ENCODE data around the gene PPIP5K1. TPM values are rescaled to one million over a fixed set of nuclear protein-coding genes. Genes with fewer than 3 reads are reported as not detected.
A peak's percentile ranks its signal among the peaks of the same experiment; 100 is the strongest.

PPIP5K1 gene
- total RNA-seq, 1 donor from 2014 or later, result 26.9 TPM

DNA sequence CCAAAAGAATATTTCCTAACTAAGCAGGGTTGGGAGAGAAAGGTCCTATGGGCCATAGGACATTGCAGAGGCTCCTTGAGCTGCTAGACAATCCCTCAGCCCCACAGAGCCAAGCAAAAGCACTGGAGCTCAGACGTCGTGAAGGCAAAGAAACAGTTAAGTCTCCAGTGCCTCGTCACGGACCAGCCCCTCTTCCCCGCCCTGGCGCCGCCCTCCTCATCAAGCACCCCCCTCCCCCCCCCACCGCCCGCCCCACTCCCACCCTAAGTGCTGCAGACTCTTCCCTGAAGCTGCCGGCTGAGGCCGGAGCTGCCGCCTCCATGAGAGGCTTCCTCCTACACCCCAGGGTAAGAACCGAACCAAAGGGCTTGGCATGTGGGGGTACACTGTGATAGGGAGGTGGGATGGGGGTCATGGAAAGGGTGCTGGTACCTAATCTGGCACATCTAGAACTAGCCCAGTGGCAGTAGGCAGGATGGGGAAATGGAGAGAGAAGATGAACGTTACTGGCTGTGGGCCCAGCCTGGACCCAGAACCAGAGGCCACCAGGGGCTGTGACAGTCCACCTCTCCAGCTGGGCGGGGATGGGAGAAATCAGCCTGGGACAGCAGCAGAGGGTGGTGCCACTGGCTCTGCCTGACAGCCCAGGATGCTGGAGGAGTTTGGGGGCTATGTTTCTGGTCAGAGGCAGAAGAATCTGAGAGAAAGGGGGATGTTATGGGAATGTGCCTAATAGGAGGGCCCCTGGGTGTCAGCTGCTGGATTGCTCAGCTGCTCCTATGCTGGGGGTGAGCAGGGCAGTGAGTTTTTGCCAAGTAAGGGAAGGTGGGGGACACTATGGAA, 72.4 kb downstream of the PPIP5K1 start, which contains the start of gene MAP1A:
TSS of gene MAP1A (plus strand) at position 255 of the 843 bp plus-strand sequence. CDS start 3,866 bp downstream, outside the sequence.
- peaks cover 17% of the 10 kb centered on the region for H3K4me1 Mint-ChIP-seq (ENCODE audit: unreplicated experiment)
- DNase-seq (ENCODE audit: low spot score), result peak; percentile 33

DNA sequence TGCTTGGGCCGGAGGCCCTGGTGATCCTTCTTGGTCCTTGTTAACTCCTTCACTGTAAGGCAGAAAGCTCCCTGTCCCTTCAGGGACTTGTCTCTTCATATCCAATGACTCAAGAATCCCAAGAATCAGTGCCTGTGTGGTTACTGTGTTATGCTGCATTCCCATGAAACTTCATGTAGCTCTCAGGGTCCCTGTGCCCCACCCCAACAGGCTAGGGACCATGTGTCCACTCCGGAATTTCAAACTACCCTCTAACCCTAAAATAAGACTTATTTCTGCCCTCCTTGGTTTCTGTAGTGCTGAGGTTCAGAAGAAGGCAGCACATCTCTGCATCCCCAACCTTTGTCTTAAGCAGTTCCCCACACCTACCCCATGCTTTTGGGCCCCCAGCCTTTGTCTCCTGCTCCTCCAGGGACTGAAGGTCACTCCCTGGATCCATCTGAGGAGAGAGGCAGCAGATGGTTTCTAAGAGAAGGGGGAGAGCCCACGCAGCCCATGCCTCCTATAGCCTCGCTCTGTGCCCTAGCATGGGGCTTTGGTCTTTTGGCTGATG, 73.1 kb downstream of the PPIP5K1 start:
- TF ChIP-seq, protein P1, sequence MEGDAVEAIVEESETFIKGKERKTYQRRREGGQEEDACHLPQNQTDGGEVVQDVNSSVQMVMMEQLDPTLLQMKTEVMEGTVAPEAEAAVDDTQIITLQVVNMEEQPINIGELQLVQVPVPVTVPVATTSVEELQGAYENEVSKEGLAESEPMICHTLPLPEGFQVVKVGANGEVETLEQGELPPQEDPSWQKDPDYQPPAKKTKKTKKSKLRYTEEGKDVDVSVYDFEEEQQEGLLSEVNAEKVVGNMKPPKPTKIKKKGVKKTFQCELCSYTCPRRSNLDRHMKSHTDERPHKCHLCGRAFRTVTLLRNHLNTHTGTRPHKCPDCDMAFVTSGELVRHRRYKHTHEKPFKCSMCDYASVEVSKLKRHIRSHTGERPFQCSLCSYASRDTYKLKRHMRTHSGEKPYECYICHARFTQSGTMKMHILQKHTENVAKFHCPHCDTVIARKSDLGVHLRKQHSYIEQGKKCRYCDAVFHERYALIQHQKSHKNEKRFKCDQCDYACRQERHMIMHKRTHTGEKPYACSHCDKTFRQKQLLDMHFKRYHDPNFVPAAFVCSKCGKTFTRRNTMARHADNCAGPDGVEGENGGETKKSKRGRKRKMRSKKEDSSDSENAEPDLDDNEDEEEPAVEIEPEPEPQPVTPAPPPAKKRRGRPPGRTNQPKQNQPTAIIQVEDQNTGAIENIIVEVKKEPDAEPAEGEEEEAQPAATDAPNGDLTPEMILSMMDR (IDR thresholded peaks at IDR 0.05; ENCODE audit: unreplicated experiment), result no peak
- peak overlapping the region; percentile 75 for H3K4me3 Mint-ChIP-seq (ENCODE audit: unreplicated experiment)
- H3K9me3 Mint-ChIP-seq (ENCODE audit: unreplicated experiment), result no peaks in the 10 kb centered on the region
- no peak for DNase-seq (ENCODE audit: low spot score)
- no peak overlapping the region for H3K27ac Mint-ChIP-seq (ENCODE audit: unreplicated experiment)
- no peaks in the 10 kb centered on the region for H3K36me3 Mint-ChIP-seq (ENCODE audit: low read depth, unreplicated experiment)
- peaks cover 19% of the 10 kb centered on the region for H3K4me1 Mint-ChIP-seq (ENCODE audit: unreplicated experiment)
- peaks cover 30% of the 10 kb centered on the region for H3K27me3 Mint-ChIP-seq (ENCODE audit: unreplicated experiment)

More for the DNA sequence above, 72.4 kb downstream of the PPIP5K1 start, which contains the start of gene MAP1A:
- Mint-ChIP-seq H3K27ac (ENCODE audit: unreplicated experiment) (peak within 1 kb of the TSS; percentile 4), H3K36me3 (ENCODE audit: low read depth, unreplicated experiment) (peaks cover 4% of the 10 kb centered on the region), H3K4me3 (ENCODE audit: unreplicated experiment) (peak within 1 kb of the TSS; percentile 86), H3K9me3 (ENCODE audit: unreplicated experiment) (no peaks in the 10 kb centered on the region), H3K27me3 (ENCODE audit: unreplicated experiment) (peaks cover 24% of the 10 kb centered on the region)
- TF ChIP-seq, protein P1 (IDR thresholded peaks at IDR 0.05; ENCODE audit: unreplicated experiment), result no peak

DNA sequence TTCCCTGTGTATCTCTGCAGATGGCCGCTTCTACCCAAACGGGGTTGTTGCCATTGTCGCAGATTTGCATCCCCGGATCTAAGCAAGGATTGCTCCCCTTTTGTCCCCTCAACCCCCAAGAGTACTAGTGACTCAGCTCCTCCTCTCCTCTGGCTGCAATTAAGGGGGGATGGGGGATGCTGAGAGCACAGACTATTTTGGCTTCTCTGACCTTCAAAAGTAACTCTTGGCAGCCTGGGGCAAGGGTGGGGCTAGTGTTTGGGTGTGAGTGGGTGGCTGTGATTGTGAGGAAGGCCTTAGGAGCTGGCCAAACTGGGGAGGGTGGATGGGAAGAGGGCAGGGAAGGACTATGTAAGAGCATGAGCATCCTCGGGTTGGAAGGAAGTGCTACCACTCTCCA, 73.8 kb downstream of the PPIP5K1 start:
- no peak for DNase-seq (ENCODE audit: low spot score)
- Mint-ChIP-seq H3K27me3 (ENCODE audit: unreplicated experiment) (peaks cover 37% of the 10 kb centered on the region), H3K4me1 (ENCODE audit: unreplicated experiment) (peaks cover 24% of the 10 kb centered on the region), H3K4me3 (ENCODE audit: unreplicated experiment) (no peak overlapping the region), H3K27ac (ENCODE audit: unreplicated experiment) (peak overlapping the region; percentile 4), H3K36me3 (ENCODE audit: low read depth, unreplicated experiment) (peaks cover 4% of the 10 kb centered on the region), H3K9me3 (ENCODE audit: unreplicated experiment) (no peaks in the 10 kb centered on the region)
- TF ChIP-seq, protein P1 (IDR thresholded peaks at IDR 0.05; ENCODE audit: unreplicated experiment), result no peak

DNA sequence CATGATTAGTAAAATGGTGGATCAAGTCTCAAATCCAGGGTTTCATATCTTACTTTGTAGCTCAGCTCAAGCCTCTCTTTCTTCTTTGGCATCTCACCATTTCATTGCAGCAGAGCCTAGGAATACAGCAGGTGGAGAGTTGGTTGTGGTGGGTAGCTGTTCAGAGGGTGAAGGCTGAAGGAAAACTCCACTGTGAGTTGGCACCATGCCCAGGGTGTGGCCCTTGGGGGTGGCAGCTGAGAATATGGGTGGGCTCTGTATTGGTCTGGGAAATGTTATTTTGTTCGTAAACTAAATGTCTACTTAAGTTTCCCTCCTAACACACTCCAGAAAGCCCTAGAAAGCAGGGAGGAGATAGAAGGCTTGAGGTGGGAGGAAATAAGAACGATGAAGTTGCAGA, 74.3 kb downstream of the PPIP5K1 start:
- Mint-ChIP-seq H3K4me3 (ENCODE audit: unreplicated experiment) (no peak overlapping the region), H3K4me1 (ENCODE audit: unreplicated experiment) (peaks cover 25% of the 10 kb centered on the region)

More for the DNA sequence above, 74.3 kb downstream of the PPIP5K1 start:
- TF ChIP-seq, protein P1 (IDR thresholded peaks at IDR 0.05; ENCODE audit: unreplicated experiment), result no peak
- Mint-ChIP-seq H3K27me3 (ENCODE audit: unreplicated experiment) (peaks cover 37% of the 10 kb centered on the region), H3K27ac (ENCODE audit: unreplicated experiment) (no peak overlapping the region), H3K36me3 (ENCODE audit: low read depth, unreplicated experiment) (peaks cover 5% of the 10 kb centered on the region), H3K9me3 (ENCODE audit: unreplicated experiment) (no peaks in the 10 kb centered on the region)
- DNase-seq (ENCODE audit: low spot score), result no peak
